ENCODE data around the gene SLC10A7. TPM values are rescaled to one million over a fixed set of nuclear protein-coding genes. Genes with fewer than 3 reads are reported as not detected.

SLC10A7 gene
- total RNA-seq, 5 donors from 2014 or later (not counting 1 experiment from before 2014, with no cell fraction given): 11.9 to 21.8 (median 16.1) TPM

- peaks cover 24% of the 10 kb centered on the region for H3K36me3 Mint-ChIP-seq
- H3K36me3 ChIP-seq (ENCODE audit: control insufficient read depth in 2 of 2, extremely low read depth in 1 of 2, insufficient read depth in 1 of 2, low read length in 1 of 2): no peaks in the 10 kb centered on the region
- no peak overlapping the region for H3K4me3 ChIP-seq (ENCODE audit: control insufficient read depth in 1 of 2, extremely low read depth in 1 of 2, low read length in 1 of 2)
- DNase-seq: no peak
- no peaks in the 10 kb centered on the region for H3K9me3 ChIP-seq
- CTCF ChIA-PET: no interaction called here
- no peaks in the 10 kb centered on the region for H3K4me1 Mint-ChIP-seq
- H3K4me1 ChIP-seq (ENCODE audit: control insufficient read depth in 1 of 2, extremely low read depth in 1 of 2, insufficient read depth in 2 of 2, low read length in 2 of 2): no peaks in the 10 kb centered on the region
- H3K27ac ChIP-seq (ENCODE audit: low read length): no peak overlapping the region
- no peak overlapping the region for H3K27ac Mint-ChIP-seq
- POLR2A ChIA-PET: no interaction called here
- no CpG with 5 or more reads among the region's 3 CpGs for WGBS (ENCODE audit: insufficient coverage)
- no peak overlapping the region for H3K4me3 Mint-ChIP-seq
- H3K27me3 ChIP-seq (replicated peaks in 1 of 2; ENCODE audit: control insufficient read depth in 2 of 2, extremely low read depth in 1 of 2, insufficient read depth in 2 of 2, low read length in 1 of 2): no peaks in the 10 kb centered on the region
- H3K27me3 Mint-ChIP-seq: no peaks in the 10 kb centered on the region
- no peaks in the 10 kb centered on the region for H3K9me3 Mint-ChIP-seq
- no peak for ATAC-seq (replicated peaks in 1 of 4)
These were observed 237.7 kb downstream of the SLC10A7 start for GRCh38 chr4:146283758-146284651.

- Mint-ChIP-seq H3K36me3 (peaks cover 20% of the 10 kb centered on the region), H3K4me3 (no peak overlapping the region), H3K27ac (no peak overlapping the region), H3K4me1 (no peaks in the 10 kb centered on the region), H3K9me3 (no peaks in the 10 kb centered on the region), H3K27me3 (no peaks in the 10 kb centered on the region)
- Histone ChIP-seq H3K27ac (ENCODE audit: low read length) (no peak overlapping the region), H3K27me3 (replicated peaks in 1 of 2; ENCODE audit: control insufficient read depth in 2 of 2, extremely low read depth in 1 of 2, insufficient read depth in 2 of 2, low read length in 1 of 2) (no peaks in the 10 kb centered on the region), H3K36me3 (ENCODE audit: control insufficient read depth in 2 of 2, extremely low read depth in 1 of 2, insufficient read depth in 1 of 2, low read length in 1 of 2) (no peaks in the 10 kb centered on the region), H3K9me3 (no peaks in the 10 kb centered on the region), H3K4me1 (ENCODE audit: control insufficient read depth in 1 of 2, extremely low read depth in 1 of 2, insufficient read depth in 2 of 2, low read length in 2 of 2) (no peaks in the 10 kb centered on the region), H3K4me3 (ENCODE audit: control insufficient read depth in 1 of 2, extremely low read depth in 1 of 2, low read length in 1 of 2) (no peak overlapping the region)
- ChIA-PET CTCF (no interaction called here), POLR2A (no interaction called here)
- ATAC-seq (replicated peaks in 1 of 4) (no peak), DNase-seq (no peak)
These were observed 239.1 kb downstream of the SLC10A7 start for GRCh38 chr4:146282657-146283056.

GRCh38 chr4:146278986-146279385 lies 242.8 kb downstream of the SLC10A7 start:
- ATAC-seq (replicated peaks in 1 of 4) (no peak), DNase-seq (no peak)
- H3K4me3 Mint-ChIP-seq: no peak overlapping the region
- Histone ChIP-seq H3K27ac (ENCODE audit: low read length) (no peak overlapping the region), H3K9me3 (no peaks in the 10 kb centered on the region), H3K4me1 (ENCODE audit: control insufficient read depth in 1 of 2, extremely low read depth in 1 of 2, insufficient read depth in 2 of 2, low read length in 2 of 2) (no peaks in the 10 kb centered on the region), H3K4me3 (ENCODE audit: control insufficient read depth in 1 of 2, extremely low read depth in 1 of 2, low read length in 1 of 2) (no peak overlapping the region), H3K36me3 (ENCODE audit: control insufficient read depth in 2 of 2, extremely low read depth in 1 of 2, insufficient read depth in 1 of 2, low read length in 1 of 2) (no peaks in the 10 kb centered on the region), H3K27me3 (replicated peaks in 1 of 2; ENCODE audit: control insufficient read depth in 2 of 2, extremely low read depth in 1 of 2, insufficient read depth in 2 of 2, low read length in 1 of 2) (no peaks in the 10 kb centered on the region)
- no CpG with 5 or more reads among the region's 1 CpG for WGBS (ENCODE audit: insufficient coverage)
- H3K27ac Mint-ChIP-seq: no peak overlapping the region
- POLR2A ChIA-PET: no interaction called here
- H3K36me3 Mint-ChIP-seq: peaks cover 27% of the 10 kb centered on the region
- no peaks in the 10 kb centered on the region for H3K27me3 Mint-ChIP-seq
- no peaks in the 10 kb centered on the region for H3K4me1 Mint-ChIP-seq
- no peaks in the 10 kb centered on the region for H3K9me3 Mint-ChIP-seq
- CTCF ChIA-PET: no interaction called here

GRCh38 chr4:146275370-146275769 lies 246.4 kb downstream of the SLC10A7 start:
- Histone ChIP-seq H3K27ac (ENCODE audit: low read length) (no peak overlapping the region), H3K4me3 (ENCODE audit: control insufficient read depth in 1 of 2, extremely low read depth in 1 of 2, low read length in 1 of 2) (no peak overlapping the region), H3K4me1 (ENCODE audit: control insufficient read depth in 1 of 2, extremely low read depth in 1 of 2, insufficient read depth in 2 of 2, low read length in 2 of 2) (no peaks in the 10 kb centered on the region), H3K9me3 (no peaks in the 10 kb centered on the region), H3K36me3 (ENCODE audit: control insufficient read depth in 2 of 2, extremely low read depth in 1 of 2, insufficient read depth in 1 of 2, low read length in 1 of 2) (no peaks in the 10 kb centered on the region), H3K27me3 (replicated peaks in 1 of 2; ENCODE audit: control insufficient read depth in 2 of 2, extremely low read depth in 1 of 2, insufficient read depth in 2 of 2, low read length in 1 of 2) (no peaks in the 10 kb centered on the region)
- Mint-ChIP-seq H3K9me3 (no peaks in the 10 kb centered on the region), H3K36me3 (peaks cover 30% of the 10 kb centered on the region), H3K27me3 (no peaks in the 10 kb centered on the region), H3K4me3 (no peak overlapping the region), H3K4me1 (no peaks in the 10 kb centered on the region), H3K27ac (no peak overlapping the region)
- DNase-seq (no peak), ATAC-seq (replicated peaks in 1 of 4) (no peak)
- CTCF ChIA-PET: no interaction called here
- POLR2A ChIA-PET: interaction anchor here in 1 of 2 donors (0.6 to 0.7 kb wide), 2 partner anchors 13 to 42 kb away, joined by 4 to 12 read pairs; no protein-coding TSS in a partner anchor

GRCh38 chr4:146274774-146275173 lies 247.0 kb downstream of the SLC10A7 start:
- no peak for DNase-seq
- H3K27me3 ChIP-seq (replicated peaks in 1 of 2; ENCODE audit: control insufficient read depth in 2 of 2, extremely low read depth in 1 of 2, insufficient read depth in 2 of 2, low read length in 1 of 2): no peaks in the 10 kb centered on the region
- no peaks in the 10 kb centered on the region for H3K4me1 ChIP-seq (ENCODE audit: control insufficient read depth in 1 of 2, extremely low read depth in 1 of 2, insufficient read depth in 2 of 2, low read length in 2 of 2)
- no peak for ATAC-seq (replicated peaks in 1 of 4)
- H3K9me3 ChIP-seq: no peaks in the 10 kb centered on the region
- no peaks in the 10 kb centered on the region for H3K36me3 ChIP-seq (ENCODE audit: control insufficient read depth in 2 of 2, extremely low read depth in 1 of 2, insufficient read depth in 1 of 2, low read length in 1 of 2)
- peaks cover 32% of the 10 kb centered on the region for H3K36me3 Mint-ChIP-seq
- WGBS (ENCODE audit: insufficient coverage): no CpG with 5 or more reads among the region's 1 CpG
- no peak overlapping the region for H3K27ac Mint-ChIP-seq
- ChIA-PET POLR2A (interaction anchor here in 1 of 2 donors (0.6 kb wide), 1 partner anchor 41 kb away, joined by 12 read pairs; no protein-coding TSS in a partner anchor), CTCF (no interaction called here)
- H3K27me3 Mint-ChIP-seq: no peaks in the 10 kb centered on the region
- no peak overlapping the region for H3K27ac ChIP-seq (ENCODE audit: low read length)
- no peak overlapping the region for H3K4me3 ChIP-seq (ENCODE audit: control insufficient read depth in 1 of 2, extremely low read depth in 1 of 2, low read length in 1 of 2)
- no peak overlapping the region for H3K4me3 Mint-ChIP-seq
- no peaks in the 10 kb centered on the region for H3K4me1 Mint-ChIP-seq
- H3K9me3 Mint-ChIP-seq: no peaks in the 10 kb centered on the region

GRCh38 chr4:146273204-146273901 lies 248.4 kb downstream of the SLC10A7 start:
- WGBS (ENCODE audit: insufficient coverage): no CpG with 5 or more reads among the region's 5 CpGs
- DNase-seq (no peak), ATAC-seq (replicated peaks in 1 of 4) (no peak)
- Mint-ChIP-seq H3K27me3 (no peaks in the 10 kb centered on the region), H3K27ac (no peak overlapping the region), H3K36me3 (peaks cover 29% of the 10 kb centered on the region), H3K9me3 (no peaks in the 10 kb centered on the region), H3K4me1 (no peaks in the 10 kb centered on the region), H3K4me3 (no peak overlapping the region)
- H3K27me3 ChIP-seq (replicated peaks in 1 of 2; ENCODE audit: control insufficient read depth in 2 of 2, extremely low read depth in 1 of 2, insufficient read depth in 2 of 2, low read length in 1 of 2): no peaks in the 10 kb centered on the region
- no peak overlapping the region for H3K27ac ChIP-seq (ENCODE audit: low read length)
- no peaks in the 10 kb centered on the region for H3K9me3 ChIP-seq
- no peaks in the 10 kb centered on the region for H3K4me1 ChIP-seq (ENCODE audit: control insufficient read depth in 1 of 2, extremely low read depth in 1 of 2, insufficient read depth in 2 of 2, low read length in 2 of 2)
- no peaks in the 10 kb centered on the region for H3K36me3 ChIP-seq (ENCODE audit: control insufficient read depth in 2 of 2, extremely low read depth in 1 of 2, insufficient read depth in 1 of 2, low read length in 1 of 2)
- POLR2A ChIA-PET: interaction anchor here in 1 of 2 donors (0.6 kb wide), 1 partner anchor 1530 kb away, joined by 3 read pairs; no protein-coding TSS in a partner anchor
- H3K4me3 ChIP-seq (ENCODE audit: control insufficient read depth in 1 of 2, extremely low read depth in 1 of 2, low read length in 1 of 2): no peak overlapping the region
- CTCF ChIA-PET: no interaction called here

Data from T-cell (primary cell).